Cortex of kidney (tissue), 1 donor: ENCODE data around the gene LRRC8A.

Source experiments
- DNase-seq: peaks from one replicate; lab custom pipeline; 2025; lab: John Stamatoyannopoulos, UW

LRRC8A gene

DNA sequence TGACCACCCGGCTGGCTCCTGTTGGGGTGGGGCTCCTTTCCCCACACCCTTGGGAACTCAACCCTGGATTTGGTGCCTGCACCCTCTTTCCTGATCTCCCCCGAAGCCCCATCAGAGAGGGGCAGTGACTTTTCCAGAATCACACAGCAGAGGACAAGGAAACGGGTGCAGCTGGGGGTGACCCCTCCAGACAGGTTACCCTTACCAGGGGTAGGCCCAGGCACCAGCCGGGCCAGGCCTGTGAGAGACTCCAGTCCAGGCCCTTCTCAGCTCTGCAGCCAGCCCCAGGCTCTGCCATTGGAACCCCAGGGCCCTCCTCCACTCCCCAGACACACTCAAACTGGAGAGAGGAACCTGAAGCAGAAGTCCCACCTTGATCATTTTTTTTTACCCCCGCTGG, 19.9 kb downstream of the LRRC8A start:
- DNase-seq: no peak

DNA sequence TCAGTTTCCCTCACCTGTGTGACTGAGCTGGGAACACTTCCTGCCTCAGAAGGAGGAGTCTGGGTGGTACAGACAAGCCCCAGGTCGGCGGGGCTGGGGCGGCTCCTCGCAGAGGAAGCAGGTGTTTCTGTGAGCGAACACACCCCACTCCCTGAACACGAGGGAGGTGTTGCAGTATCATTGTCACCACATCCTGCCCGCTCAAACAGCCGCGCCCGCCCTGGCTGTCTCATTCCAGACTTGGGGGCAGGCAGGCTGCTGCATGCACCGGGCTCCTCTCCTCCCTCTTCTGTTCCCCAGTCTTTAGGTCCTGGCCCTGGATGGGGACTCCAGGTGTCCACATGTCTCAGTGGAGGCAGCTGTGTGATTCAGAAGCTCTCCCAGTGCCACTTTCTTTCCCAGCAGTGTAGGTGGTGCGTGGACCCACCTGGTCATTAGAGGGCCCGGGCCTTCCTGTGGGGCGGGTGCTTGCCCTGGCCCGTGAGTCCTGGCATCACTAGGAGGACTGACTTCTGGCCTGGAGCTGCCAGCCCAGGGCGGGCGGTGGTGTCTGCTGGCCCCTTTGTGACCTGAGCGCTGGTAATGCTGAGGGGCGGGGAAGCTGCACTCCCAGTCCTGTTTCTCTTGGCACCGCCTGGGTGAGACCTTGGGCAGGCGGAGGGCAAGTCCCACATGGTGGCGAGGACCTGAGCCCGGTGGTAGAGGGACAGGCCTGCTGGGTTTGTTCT, 20.6 kb downstream of the LRRC8A start:
- DNase-seq: no peak

DNA sequence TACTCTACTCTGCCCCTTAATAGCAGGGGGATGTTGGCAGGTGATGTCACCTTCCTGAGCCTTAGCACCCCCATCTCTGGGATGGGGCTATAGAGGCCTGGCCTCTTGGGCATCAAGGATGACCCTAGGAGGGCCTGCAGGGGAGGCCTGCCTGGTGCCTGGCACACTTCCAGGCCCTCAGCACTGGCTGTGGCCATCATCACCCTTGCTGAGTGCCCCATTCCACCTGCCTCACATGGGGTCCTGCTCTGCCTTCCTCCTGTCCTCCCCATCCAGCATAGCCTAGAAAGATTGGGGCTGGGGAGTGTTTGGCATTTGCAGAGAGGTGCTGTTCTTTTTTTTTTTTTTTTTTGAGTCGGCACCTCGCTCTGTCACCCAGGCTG, 21.1 kb downstream of the LRRC8A start:
- no peak for DNase-seq

GRCh38 chr9:128903871-128904620, 22.1 kb downstream of the LRRC8A start:
- no peak for DNase-seq

DNA sequence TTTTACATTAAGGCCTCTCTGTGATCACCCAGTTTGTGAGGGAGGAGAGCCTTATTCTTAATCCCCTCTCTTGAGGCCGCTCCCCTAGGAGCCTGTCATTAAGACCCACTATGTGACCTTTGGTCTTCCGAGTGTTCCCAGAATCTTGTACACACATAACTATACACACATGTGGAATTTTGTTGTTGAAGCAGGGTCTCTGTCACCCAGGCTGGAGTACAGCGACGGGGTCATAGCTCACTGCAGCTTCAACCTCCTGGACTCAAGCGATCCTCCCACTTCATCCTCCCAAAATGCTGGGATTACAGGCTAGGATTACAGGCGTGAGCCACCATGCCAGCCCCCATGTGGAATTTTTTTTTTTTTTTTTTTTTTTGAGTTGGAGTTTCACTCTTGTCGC, 24.0 kb downstream of the LRRC8A start:
- no peak for DNase-seq

- DNase-seq: no peak
Observed at GRCh38 chr9:128906741-128907140, 24.8 kb downstream of the LRRC8A start.

DNA sequence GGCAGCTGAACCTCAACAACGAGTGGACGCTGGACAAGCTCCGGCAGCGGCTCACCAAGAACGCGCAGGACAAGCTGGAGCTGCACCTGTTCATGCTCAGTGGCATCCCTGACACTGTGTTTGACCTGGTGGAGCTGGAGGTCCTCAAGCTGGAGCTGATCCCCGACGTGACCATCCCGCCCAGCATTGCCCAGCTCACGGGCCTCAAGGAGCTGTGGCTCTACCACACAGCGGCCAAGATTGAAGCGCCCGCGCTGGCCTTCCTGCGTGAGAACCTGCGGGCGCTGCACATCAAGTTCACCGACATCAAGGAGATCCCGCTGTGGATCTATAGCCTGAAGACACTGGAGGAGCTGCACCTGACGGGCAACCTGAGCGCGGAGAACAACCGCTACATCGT, 26.4 kb downstream of the LRRC8A start:
- DNase-seq: no peak

DNA sequence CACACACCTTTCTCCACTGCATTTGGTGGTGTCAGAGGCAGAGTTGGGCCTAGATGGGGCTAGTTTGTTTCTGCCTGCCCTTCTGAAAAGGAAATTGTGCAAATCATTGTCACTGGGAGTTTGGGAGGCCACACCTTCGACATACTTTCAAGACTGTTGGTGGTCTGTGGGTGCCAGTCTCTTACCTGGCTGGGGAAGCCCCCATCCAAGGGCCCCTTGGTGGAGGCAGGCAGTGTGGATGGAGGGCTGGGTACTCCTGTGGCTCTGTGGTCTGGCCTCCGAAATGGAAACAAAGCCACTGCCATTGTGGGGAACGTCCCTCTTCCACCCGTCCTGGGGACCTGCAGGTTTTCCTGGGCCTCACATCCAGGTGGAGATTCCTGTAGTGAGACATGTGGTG, 27.9 kb downstream of the LRRC8A start:
- DNase-seq: no peak

DNA sequence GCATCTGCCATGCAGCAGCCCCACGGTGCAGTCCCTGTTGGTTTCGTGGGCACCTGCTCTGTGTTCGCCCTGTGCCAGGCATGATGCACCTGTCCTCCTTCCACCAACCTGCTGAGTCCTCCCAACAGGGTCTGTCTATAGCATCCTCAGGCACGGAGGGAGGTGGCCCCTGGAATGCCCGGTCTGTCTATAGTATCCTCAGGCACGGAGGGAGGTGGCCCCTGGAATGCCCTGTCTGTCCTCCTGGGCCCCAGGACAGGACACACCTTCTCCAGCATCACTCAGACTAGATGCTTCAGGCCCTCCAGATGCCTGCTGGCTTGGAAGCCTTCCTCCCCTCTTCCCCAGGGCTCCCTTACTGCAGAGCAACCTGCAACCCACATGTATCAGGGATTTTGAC, 29.0 kb downstream of the LRRC8A start:
- no peak for DNase-seq

DNA sequence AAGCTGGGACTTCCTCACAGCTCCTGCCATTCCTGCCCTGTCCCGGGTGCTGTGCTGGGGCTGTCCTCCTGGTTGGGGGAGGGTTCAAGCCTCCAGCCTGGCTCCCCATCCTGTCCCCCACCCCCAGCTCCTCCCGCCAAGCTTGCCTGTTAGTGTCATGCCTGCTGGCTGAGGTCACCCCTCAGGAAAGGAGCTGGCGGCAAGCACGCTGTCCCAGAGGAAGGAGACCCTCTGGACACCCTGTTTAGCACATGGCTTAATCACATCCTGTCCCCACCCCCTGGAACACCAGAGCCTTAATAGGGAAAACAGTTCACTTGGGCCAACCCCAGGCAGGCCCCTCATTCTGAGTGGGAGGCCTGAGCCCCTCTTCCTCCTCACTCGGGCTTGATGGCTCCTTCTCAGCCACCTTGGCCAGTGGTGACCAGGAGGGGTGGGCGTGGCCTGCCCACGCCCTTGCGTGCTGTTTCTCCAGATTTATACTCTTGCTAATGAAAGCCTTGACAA, 29.6 kb downstream of the LRRC8A start:
- DNase-seq: no peak

GRCh38 chr9:128912270-128912853, 30.4 kb downstream of the LRRC8A start:
- DNase-seq: no peak

GRCh38 chr9:128913048-128913900, 31.3 kb downstream of the LRRC8A start:
- DNase-seq: no peak

GRCh38 chr9:128913995-128914772, 32.3 kb downstream of the LRRC8A start:
- no peak for DNase-seq

DNA sequence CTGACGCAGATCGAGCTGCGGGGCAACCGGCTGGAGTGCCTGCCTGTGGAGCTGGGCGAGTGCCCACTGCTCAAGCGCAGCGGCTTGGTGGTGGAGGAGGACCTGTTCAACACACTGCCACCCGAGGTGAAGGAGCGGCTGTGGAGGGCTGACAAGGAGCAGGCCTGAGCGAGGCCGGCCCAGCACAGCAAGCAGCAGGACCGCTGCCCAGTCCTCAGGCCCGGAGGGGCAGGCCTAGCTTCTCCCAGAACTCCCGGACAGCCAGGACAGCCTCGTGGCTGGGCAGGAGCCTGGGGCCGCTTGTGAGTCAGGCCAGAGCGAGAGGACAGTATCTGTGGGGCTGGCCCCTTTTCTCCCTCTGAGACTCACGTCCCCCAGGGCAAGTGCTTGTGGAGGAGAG, 34.3 kb downstream of the LRRC8A start:
- no peak for DNase-seq

- DNase-seq: no peak
Observed at GRCh38 chr9:128916745-128917144, 34.8 kb downstream of the LRRC8A start.

DNA sequence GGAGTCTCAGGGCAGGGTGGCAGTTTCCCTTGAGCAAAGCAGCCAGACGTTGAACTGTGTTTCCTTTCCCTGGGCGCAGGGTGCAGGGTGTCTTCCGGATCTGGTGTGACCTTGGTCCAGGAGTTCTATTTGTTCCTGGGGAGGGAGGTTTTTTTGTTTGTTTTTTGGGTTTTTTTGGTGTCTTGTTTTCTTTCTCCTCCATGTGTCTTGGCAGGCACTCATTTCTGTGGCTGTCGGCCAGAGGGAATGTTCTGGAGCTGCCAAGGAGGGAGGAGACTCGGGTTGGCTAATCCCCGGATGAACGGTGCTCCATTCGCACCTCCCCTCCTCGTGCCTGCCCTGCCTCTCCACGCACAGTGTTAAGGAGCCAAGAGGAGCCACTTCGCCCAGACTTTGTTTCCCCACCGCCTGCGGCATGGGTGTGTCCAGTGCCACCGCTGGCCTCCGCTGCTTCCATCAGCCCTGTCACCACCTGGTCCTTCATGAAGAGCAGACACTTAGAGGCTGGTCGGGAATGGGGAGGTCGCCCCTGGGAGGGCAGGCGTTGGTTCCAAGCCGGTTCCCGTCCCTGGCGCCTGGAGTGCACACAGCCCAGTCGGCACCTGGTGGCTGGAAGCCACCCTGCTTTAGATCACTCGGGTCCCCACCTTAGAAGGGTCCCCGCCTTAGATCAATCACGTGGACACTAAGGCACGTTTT, 35.4 kb downstream of the LRRC8A start:
- no peak for DNase-seq

DNA sequence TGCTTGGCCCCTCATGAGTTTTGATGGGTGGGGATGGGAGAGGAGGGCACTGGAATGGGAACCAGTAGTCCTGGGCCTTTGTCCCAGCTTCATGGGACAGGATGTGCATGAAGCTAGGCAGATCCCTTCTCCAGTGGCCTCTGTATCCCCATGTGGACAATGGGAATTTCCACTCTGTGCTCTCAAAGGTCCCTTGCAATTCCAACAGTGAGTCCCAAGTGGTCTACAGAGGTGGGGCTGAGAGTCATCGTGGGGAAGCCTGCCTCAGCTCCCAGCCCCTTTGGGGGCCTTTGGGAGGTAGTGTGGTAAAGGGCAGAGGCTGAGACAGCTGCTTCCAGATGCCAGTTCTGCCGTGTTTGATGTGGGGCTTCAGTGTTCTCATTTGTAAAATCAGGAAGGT, 37.0 kb downstream of the LRRC8A start:
- no peak for DNase-seq

- no peak for DNase-seq
Observed at GRCh38 chr9:128919402-128920089, 37.6 kb downstream of the LRRC8A start.

GRCh38 chr9:128920381-128921058, 38.6 kb downstream of the LRRC8A start, which contains the start of gene PHYHD1:
PHYHD1 (plus strand) TSS chr9:128920982; CDS start chr9:128922324, 1,342 bp downstream.
- no peak for DNase-seq
